Liver (tissue), 9 donors: Measurements from ENCODE around the gene FBXO7. TPM values are rescaled to one million over a fixed set of nuclear protein-coding genes. Genes with fewer than 3 reads are reported as not detected.

Experiments
- DNase-seq: peaks from one replicate; pipeline ENCODE4 v3.0.0-alpha.2; 2017; ENCODE audit warnings: low spot score
- H3K27ac ChIP-seq, 2 donors: one replicate each; pipeline ENCODE4 v1.7.0; 2013; ENCODE audit warnings: inconsistent platforms in 2 of 2, low read length in 2 of 2, control low read depth in 1 of 2, low read depth in 1 of 2, mild to moderate bottlenecking in 1 of 2
- H3K27me3 ChIP-seq, 4 donors: one replicate each; pipeline versions ENCODE4 v1.6.1 to v1.7.0; 2013; ENCODE audit warnings: low read length in 3 of 4, inconsistent platforms in 1 of 4, mild to moderate bottlenecking in 1 of 4, moderate library complexity in 1 of 4; ENCODE audit not compliant: control insufficient read depth in 4 of 4, insufficient read depth in 4 of 4
- H3K36me3 ChIP-seq, 4 donors: one replicate each; pipeline versions ENCODE4 v1.6.1 to v1.7.0; 2013; ENCODE audit warnings: low read length in 3 of 4, mild to moderate bottlenecking in 3 of 4, low read depth in 1 of 4, moderate library complexity in 1 of 4; ENCODE audit not compliant: control insufficient read depth in 4 of 4, insufficient read depth in 3 of 4
- H3K4me1 ChIP-seq, 4 donors: one replicate each; pipeline versions ENCODE4 v1.6.1 to v1.7.0; 2013; ENCODE audit warnings: low read length in 3 of 4, mild to moderate bottlenecking in 3 of 4, moderate library complexity in 1 of 4; ENCODE audit not compliant: control insufficient read depth in 4 of 4, insufficient read depth in 4 of 4
- H3K4me3 ChIP-seq, 3 donors: one replicate each; pipeline versions ENCODE4 v1.6.1 to v1.7.0; 2013; ENCODE audit warnings: low read length in 3 of 3, control low read depth in 1 of 3, low read depth in 1 of 3, mild to moderate bottlenecking in 1 of 3
- H3K9ac ChIP-seq, 2 donors: one replicate each; pipeline ENCODE4 v1.7.0; 2013; ENCODE audit warnings: low read length in 2 of 2, mild to moderate bottlenecking in 2 of 2, moderate library complexity in 2 of 2, control low read depth in 1 of 2, low read depth in 1 of 2
- H3K9me3 ChIP-seq, 4 donors: one replicate each; pipeline versions ENCODE4 v1.6.1 to v1.7.0; 2013; ENCODE audit warnings: low read length in 3 of 4; ENCODE audit not compliant: control insufficient read depth in 4 of 4
- ATF3 ChIP-seq: IDR thresholded peaks from 2 replicates; pipeline ENCODE4 v1.6.1; 2016; ENCODE audit warnings: antibody characterized with exemption
- EGR1 ChIP-seq, 2 donors: IDR thresholded peaks; 2 replicates each; pipeline ENCODE4 v1.6.1; 2016 to 2018; ENCODE audit warnings: antibody characterized with exemption in 2 of 2, low read depth in 2 of 2
- HNF4G ChIP-seq: IDR thresholded peaks from 2 replicates; pipeline ENCODE4 v1.6.1; 2016; ENCODE audit warnings: antibody characterized with exemption
- MAX ChIP-seq: IDR thresholded peaks from 2 replicates; pipeline ENCODE4 v1.6.1; 2016; ENCODE audit warnings: antibody characterized with exemption
- NR2F2 ChIP-seq: IDR thresholded peaks from 2 replicates; pipeline ENCODE4 v1.6.1; 2016; ENCODE audit warnings: antibody characterized with exemption
- RAD21 ChIP-seq, 2 donors: IDR thresholded peaks; 2 replicates each; pipeline ENCODE4 v1.6.1; 2016; ENCODE audit warnings: antibody characterized with exemption in 2 of 2, mild to moderate bottlenecking in 2 of 2
- RXRA ChIP-seq, 2 donors: IDR thresholded peaks; 2 replicates each; pipeline ENCODE4 v1.6.1; 2017 to 2018; ENCODE audit warnings: antibody characterized with exemption in 2 of 2, mild to moderate bottlenecking in 1 of 2
- ZBTB33 ChIP-seq: IDR thresholded peaks from 2 replicates; pipeline ENCODE4 v1.6.1; 2016; ENCODE audit warnings: antibody characterized with exemption
- WGBS: extraction: QIAGEN DNeasy Blood & Tissue Kit; methylation state at CpG from one replicate; pipeline ENCODE4 v1.1.7; 2013; 5-methylcytosine and 5-hydroxymethylcytosine counted together
- polyA plus RNA-seq, 2 donors: library from polyadenylated mRNA; stranded (reverse) in 1 of 2; unstranded in 1 of 2; fragments of 200-250 nt in 1 of 2; fragments of >200 nt in 1 of 2; fragmentation: Nextera tagmentation in 1 of 2; extraction: Ambion mirVana in 1 of 2; gene quantifications; one replicate each; pipeline versions ENCODE4 v1.2.1 to v1.2.3, GENCODE V29; 2013 to 2015
- total RNA-seq, 2 donors: library from RNA; depleted of rRNA; stranded (reverse); fragments of >200 nt; gene quantifications; one replicate each; pipeline ENCODE4 v1.2.3, GENCODE V29; 2014
- donor health status: healthy.
- donor health status: healthy.
- donor health status: healthy.
- donor health status: healthy.
- donor health status: healthy.

Gene FBXO7
- total and polyA plus RNA-seq, 4 donors = 37.9 to 179 (median 50.8) TPM

GRCh38 chr22:32546496-32546895 is 71.9 kb downstream of the FBXO7 start:
- Histone ChIP-seq H3K9ac (no peak overlapping the region), H3K4me1 (peaks cover 0 to 12% (median 3%) of the 10 kb centered on the region in 4 donors), H3K27ac (peak overlapping the region in 1 of 2 donors; percentile 23), H3K4me3 (no peak overlapping the region), H3K27me3 (no peaks in the 10 kb centered on the region), H3K36me3 (no peaks in the 10 kb centered on the region), H3K9me3 (no peaks in the 10 kb centered on the region)
- no peak for DNase-seq
- TF ChIP-seq RXRA (IDR thresholded peaks at IDR 0.05) = peak in 1 of 2 donors; percentile 9
- no peak for TF ChIP-seq ATF3
- WGBS = 60% methylated on average over 4 of the region's 4 CpGs

- Histone ChIP-seq H3K36me3 (no peaks in the 10 kb centered on the region), H3K27ac (peak overlapping the region in 1 of 2 donors; percentile 23), H3K9ac (no peak overlapping the region), H3K9me3 (no peaks in the 10 kb centered on the region), H3K4me3 (no peak overlapping the region), H3K4me1 (peaks cover 0 to 12% (median 3%) of the 10 kb centered on the region in 4 donors), H3K27me3 (no peaks in the 10 kb centered on the region)
- no peak for DNase-seq
- 93% methylated on average over 9 of the region's 9 CpGs for WGBS
- TF ChIP-seq RAD21 (IDR thresholded peaks at IDR 0.05) (no peak), NR2F2 (no peak), HNF4G (no peak), ATF3 (no peak), MAX (no peak), ZBTB33 (no peak)
These were observed 72.3 kb downstream of the FBXO7 start for GRCh38 chr22:32546935-32547334.

- TF ChIP-seq EGR1 (IDR thresholded peaks at IDR 0.05; ENCODE audit: low read depth in 2 of 2) = no peak
- H3K9me3 ChIP-seq = no peaks in the 10 kb centered on the region
- H3K36me3 ChIP-seq = no peaks in the 10 kb centered on the region
- H3K9ac ChIP-seq = no peak overlapping the region
- DNase-seq = no peak
- WGBS = 96% methylated on average over 7 of the region's 7 CpGs
- H3K4me1 ChIP-seq = peaks cover 0 to 12% (median 3%) of the 10 kb centered on the region in 4 donors
- H3K4me3 ChIP-seq = no peak overlapping the region
- no peak overlapping the region for H3K27ac ChIP-seq
- no peaks in the 10 kb centered on the region for H3K27me3 ChIP-seq
These were observed 73.4 kb downstream of the FBXO7 start for GRCh38 chr22:32548039-32548438.

Other genes starting within 250 kb of the FBXO7 start
- gene SLC5A4, start 219.5 kb upstream of the FBXO7 start, total RNA-seq = under 1 TPM; 0.28 to 0.75 TPM
- under 1 TPM; 0.03 to 0.10 TPM for gene SLC5A4, start 219.5 kb upstream of the FBXO7 start, polyA plus RNA-seq
- not detected for gene RFPL3, start 116.9 kb upstream of the FBXO7 start, total RNA-seq
- gene RFPL3, start 116.9 kb upstream of the FBXO7 start, polyA plus RNA-seq = not detected
- gene RTCB, start 62.6 kb upstream of the FBXO7 start, total RNA-seq = 10 to 100 TPM; 41.6 to 76.7 TPM
- gene RTCB, start 62.6 kb upstream of the FBXO7 start, polyA plus RNA-seq = 10 to 100 TPM; 36.7 to 51.0 TPM
- not detected for gene BPIFC, start 10.4 kb upstream of the FBXO7 start, total RNA-seq
- gene BPIFC, start 10.4 kb upstream of the FBXO7 start, polyA plus RNA-seq = not detected